ENCODE results near the gene BCORL1.

Gene BCORL1

DNA sequence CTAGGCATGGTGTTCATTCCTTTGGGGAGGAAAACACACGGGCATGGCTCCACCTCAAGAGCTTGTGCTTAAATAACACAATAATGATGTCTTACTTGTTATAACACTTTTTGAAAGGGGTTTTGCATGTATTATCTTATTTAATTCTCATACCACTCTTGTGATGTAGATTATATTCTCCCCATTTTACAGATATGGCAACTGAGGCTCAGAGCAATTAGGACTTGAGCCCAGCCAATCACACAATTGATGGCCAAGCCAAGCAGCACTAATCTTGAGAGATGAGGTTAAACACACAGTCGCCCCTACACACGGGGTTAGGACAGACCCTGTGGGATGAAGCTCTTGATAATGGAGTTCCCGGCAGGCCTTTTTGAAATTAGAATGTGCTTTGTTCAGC is 45.1 kb downstream of the BCORL1 start:
- TF ChIP-seq CTCF (IDR thresholded peaks at IDR 0.05) (no peak), ZFX (IDR thresholded peaks at IDR 0.05; ENCODE audit: borderline replicate concordance) (no peak)
- H3K27ac ChIP-seq, result no peak overlapping the region

DNA sequence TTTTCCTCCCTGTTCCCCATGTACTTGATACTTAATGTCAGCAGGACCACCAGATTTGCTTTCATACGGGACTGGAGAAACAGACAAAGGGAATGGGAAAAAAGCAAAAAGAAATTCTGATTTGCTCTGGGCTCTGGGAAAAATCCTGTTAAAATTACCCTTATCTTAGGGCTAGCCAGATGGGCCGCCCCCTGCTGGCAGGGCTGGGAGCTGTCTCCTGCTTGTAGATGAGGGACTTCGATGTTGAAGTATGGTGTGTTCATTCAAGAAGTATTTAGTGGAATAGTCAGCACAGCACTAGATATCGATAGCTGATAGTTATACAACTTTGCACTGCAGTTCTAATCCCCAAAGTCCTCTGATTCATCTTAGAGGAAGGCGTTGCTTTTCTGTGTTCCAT is 45.8 kb downstream of the BCORL1 start:
- TF ChIP-seq CTCF (IDR thresholded peaks at IDR 0.05), result peak; percentile 74
- TF ChIP-seq ZFX (IDR thresholded peaks at IDR 0.05; ENCODE audit: borderline replicate concordance), result no peak
- no peak overlapping the region for H3K27ac ChIP-seq

GRCh38 chrX:130030826-130031225 is 48.4 kb downstream of the BCORL1 start:
- H3K27ac ChIP-seq, result no peak overlapping the region
- no peak for TF ChIP-seq ZFX (IDR thresholded peaks at IDR 0.05; ENCODE audit: borderline replicate concordance)

DNA sequence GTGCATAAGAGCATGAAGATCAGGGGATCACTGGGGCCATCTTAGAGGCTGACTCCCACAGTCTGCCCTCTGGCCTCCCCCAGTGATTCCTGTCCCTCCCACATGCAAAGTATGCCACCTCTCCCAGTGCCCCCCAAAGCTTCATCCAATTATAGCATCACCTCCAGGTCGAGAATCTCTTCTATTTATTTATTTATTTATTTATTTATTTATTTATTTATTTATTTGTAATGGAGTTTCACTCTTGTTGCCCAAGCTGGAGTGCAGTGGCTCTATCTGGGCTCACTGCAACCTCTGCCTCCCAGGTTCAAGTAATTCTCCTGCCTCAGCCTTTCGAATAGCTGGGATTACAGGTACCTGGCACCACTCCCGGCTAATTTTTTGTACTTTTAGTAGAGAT is 50.1 kb downstream of the BCORL1 start:
- H3K27ac ChIP-seq, result no peak overlapping the region
- no peak for TF ChIP-seq ZFX (IDR thresholded peaks at IDR 0.05; ENCODE audit: borderline replicate concordance)
- TF ChIP-seq CTCF (IDR thresholded peaks at IDR 0.05), result no peak

- H3K27ac ChIP-seq, result no peak overlapping the region
- TF ChIP-seq ZFX (IDR thresholded peaks at IDR 0.05; ENCODE audit: borderline replicate concordance) (no peak), CTCF (IDR thresholded peaks at IDR 0.05) (no peak)
These were observed 51.7 kb downstream of the BCORL1 start for GRCh38 chrX:130034178-130034577.

DNA sequence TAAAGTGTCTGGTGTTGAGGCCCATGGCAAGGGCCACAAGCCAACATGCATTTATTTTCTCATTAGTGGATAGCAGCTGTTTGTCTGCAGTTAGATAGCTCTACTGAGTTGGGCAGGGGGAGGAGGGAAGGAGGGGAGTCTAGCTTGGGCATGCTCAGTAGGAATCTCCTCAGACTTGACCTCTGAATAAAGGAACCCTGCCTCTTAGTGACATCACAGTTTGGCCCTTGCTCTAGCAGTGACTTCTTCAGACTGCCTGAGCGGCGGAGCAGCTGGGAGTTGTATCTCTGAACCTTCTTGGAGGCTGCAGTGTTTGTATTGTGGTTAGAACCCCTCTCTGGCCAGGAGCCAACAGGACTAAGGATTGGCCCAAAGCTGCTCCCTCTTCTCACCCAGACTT is 57.4 kb downstream of the BCORL1 start:
- TF ChIP-seq CTCF (IDR thresholded peaks at IDR 0.05), result no peak
- no peak for TF ChIP-seq ZFX (IDR thresholded peaks at IDR 0.05; ENCODE audit: borderline replicate concordance)
- H3K27ac ChIP-seq, result no peak overlapping the region

DNA sequence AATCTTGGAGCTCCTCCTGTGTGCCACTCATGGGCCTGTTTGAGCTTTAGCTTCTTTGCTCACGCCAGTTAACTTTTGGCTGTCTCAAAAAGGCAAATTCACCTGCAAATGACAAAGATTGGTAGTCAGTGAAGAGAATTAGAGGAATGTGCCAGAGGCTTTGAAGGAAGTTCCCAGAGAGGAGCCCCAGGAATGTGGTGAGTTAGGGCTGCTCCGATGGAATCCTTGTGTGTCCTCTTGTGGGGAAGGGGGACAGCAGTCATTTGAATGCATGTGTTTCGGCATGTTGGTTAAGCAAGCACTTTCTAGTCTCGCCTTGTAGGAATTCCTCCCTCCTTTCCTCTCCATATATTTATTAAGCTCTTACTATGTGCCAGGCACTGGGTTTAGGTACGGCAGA is 65.0 kb downstream of the BCORL1 start:
- H3K27ac ChIP-seq, result no peak overlapping the region
- TF ChIP-seq CTCF (IDR thresholded peaks at IDR 0.05) (no peak), ZFX (IDR thresholded peaks at IDR 0.05; ENCODE audit: borderline replicate concordance) (no peak)

DNA sequence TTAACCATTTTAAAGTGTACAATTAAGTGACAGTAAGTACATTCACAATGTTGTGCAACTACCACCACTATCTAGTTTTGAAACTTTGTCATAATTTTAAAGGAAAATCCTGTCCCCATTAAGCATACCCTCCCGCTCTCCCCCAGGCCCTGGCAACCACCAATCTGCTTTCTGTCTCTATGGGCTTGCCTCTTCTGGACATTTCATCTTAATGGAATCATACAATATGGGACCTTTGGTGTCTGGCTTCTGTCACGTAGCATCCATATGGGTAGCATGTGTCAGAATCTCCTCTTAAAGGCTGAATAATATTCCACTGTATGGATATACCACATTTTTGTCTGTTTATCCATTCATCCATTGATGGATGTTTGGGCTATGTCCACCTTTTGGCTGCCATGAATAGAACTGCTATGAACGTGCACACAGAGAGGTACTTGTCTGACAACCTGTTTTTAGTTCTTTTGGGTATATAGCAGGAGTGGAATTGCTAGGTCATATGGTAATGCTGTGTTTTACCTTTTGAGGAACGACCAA is 66.3 kb downstream of the BCORL1 start:
- TF ChIP-seq ZFX (IDR thresholded peaks at IDR 0.05; ENCODE audit: borderline replicate concordance), result no peak
- no peak for TF ChIP-seq CTCF (IDR thresholded peaks at IDR 0.05)
- H3K27ac ChIP-seq, result no peak overlapping the region

Data from 22Rv1 (cell line).